PC-3 (cell line): ENCODE results near the gene ACP4.

Source experiments
- CTCF ChIP-seq: fragments of 300-600 bp; sonication (generic); conservative IDR thresholded peaks from 2 replicates; pipeline ENCODE4 v1.5.1; 2017; ENCODE audit warnings: antibody characterized with exemption, low read depth, mild to moderate bottlenecking, low read length
- EZH2 ChIP-seq: fragments of 300-600 bp; sonication (generic); IDR thresholded peaks from one replicate; pipeline ENCODE4 v1.6.1; 2017; ENCODE audit warnings: antibody characterized with exemption, mild to moderate bottlenecking, low read length; ENCODE audit not compliant: unreplicated experiment
- EZH2phosphoT487 ChIP-seq: fragments of 300-600 bp; sonication (generic); IDR thresholded peaks from 2 replicates; pipeline ENCODE4 v1.6.1; 2018; ENCODE audit warnings: mild to moderate bottlenecking, antibody characterized with exemption, low read length, borderline replicate concordance

GRCh38 chr19:50791594-50792271 is 1.5 kb downstream of the ACP4 start:
- TF ChIP-seq CTCF: no peak
- no peak for TF ChIP-seq EZH2
- no peak for TF ChIP-seq EZH2phosphoT487
